GM19193 (cell line): Measurements from ENCODE around the gene HIGD1A.

Experiments
- POLR2A ChIP-seq: IDR thresholded peaks from 4 replicates; pipeline ENCODE4 v1.6.1; 2011; ENCODE audit not compliant: insufficient read depth, insufficient read length; ENCODE audit errors: extremely low read depth

Gene HIGD1A

DNA sequence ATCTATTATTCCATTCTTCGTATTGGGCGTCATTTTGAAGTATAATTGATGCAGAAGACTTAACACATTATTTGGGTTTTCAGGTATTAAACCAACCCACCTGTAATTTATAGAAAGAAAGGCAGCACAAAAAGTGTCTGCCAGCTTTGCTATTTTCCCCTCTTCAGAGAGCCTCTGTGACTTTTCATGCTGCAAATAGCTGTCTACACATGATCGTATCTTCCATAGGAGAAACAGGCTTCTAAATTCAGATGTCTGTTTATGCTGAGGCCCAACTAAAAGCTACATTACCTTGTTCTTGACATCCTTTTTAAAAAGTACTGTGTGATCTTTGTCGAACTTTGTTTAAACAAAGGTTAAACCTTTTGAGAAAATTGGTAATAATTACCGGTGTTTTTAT lies 10.0 kb upstream of the HIGD1A start:
- no peak for TF ChIP-seq POLR2A

- TF ChIP-seq POLR2A = no peak
Observed at GRCh38 chr3:42809202-42809601, 4.9 kb upstream of the HIGD1A start, which contains the start of gene ACKR2. Gene ACKR2 (plus strand): TSS chr3:42809445. CDS start chr3:42864503, 55,058 bp downstream.

- TF ChIP-seq POLR2A = no peak
Observed at GRCh38 chr3:42807929-42808328, 3.6 kb upstream of the HIGD1A start.

- TF ChIP-seq POLR2A = no peak
Observed at GRCh38 chr3:42805141-42805821, 991 bp upstream of the HIGD1A start.

DNA sequence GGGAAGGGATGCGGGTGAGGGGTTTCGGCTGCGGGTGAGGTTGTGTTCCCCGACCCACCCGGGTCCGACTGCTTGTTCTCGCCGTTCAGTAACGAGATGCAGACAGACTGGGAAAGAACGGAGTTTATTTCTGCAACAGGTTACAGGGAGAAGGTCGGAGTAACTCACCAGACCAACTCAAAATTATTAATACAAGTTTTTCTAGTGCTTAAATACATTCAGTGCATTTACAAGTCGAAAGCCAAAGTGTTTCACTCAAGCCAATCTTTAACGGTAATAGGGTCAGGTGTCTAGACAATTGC lies 492 bp upstream of the HIGD1A start:
- TF ChIP-seq POLR2A = no peak

GRCh38 chr3:42803414-42804105 lies 730 bp downstream of the HIGD1A start:
- no peak for TF ChIP-seq POLR2A

GRCh38 chr3:42802876-42803413 lies 1.3 kb downstream of the HIGD1A start:
- TF ChIP-seq POLR2A = no peak

DNA sequence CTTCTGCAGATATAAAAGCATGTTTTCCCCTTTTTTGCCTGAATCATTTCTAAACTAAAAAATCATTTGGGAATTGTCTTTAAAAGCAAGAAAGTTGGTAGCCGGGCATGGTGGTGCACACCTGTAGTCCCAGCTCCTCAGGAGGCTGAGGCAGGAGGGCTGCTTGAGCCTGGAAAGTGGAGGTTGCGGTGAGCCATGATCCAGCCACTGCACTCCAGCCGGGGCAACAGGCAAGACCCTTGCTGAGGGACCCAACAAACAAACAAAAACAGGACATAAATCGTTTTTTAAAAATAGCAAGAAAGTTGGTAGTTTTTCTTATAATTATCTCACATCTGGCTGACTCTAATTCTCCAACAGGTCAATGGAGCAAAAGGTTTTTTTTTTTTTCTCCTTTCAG lies 2.5 kb downstream of the HIGD1A start:
- no peak for TF ChIP-seq POLR2A

- no peak for TF ChIP-seq POLR2A
Observed at GRCh38 chr3:42801048-42801620, 3.2 kb downstream of the HIGD1A start.

- no peak for TF ChIP-seq POLR2A
Observed at GRCh38 chr3:42800251-42800650, 4.0 kb downstream of the HIGD1A start.

GRCh38 chr3:42799376-42799775 lies 4.9 kb downstream of the HIGD1A start:
- no peak for TF ChIP-seq POLR2A

DNA sequence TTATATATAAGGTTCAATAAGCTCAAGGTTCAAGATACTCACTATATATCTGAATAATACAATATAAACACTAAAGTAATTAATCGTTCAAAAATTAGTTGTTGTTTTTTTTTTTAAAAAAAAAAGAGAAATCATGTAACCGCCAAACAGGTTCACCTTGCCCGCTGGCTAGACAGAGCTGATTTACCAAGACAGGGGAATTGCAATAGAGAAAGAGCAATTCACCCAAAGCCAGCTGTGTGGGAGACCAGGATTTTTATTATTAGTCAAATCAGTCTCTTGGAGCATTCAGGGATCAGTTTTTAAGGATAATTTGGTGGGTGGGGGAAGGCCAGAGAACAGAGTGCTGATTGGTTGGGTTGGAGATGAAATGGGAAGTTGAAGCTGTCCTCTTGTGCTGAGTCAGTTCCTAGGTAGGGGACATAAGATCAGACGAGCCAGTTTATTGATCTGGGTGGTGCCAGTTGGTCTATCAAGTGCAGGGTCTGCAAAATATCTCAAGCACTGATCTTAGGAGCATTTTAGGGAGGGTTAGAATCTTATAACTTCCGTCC lies 7.9 kb downstream of the HIGD1A start:
- no peak for TF ChIP-seq POLR2A

- TF ChIP-seq POLR2A = no peak
Observed at GRCh38 chr3:42795621-42796181, 8.6 kb downstream of the HIGD1A start.

DNA sequence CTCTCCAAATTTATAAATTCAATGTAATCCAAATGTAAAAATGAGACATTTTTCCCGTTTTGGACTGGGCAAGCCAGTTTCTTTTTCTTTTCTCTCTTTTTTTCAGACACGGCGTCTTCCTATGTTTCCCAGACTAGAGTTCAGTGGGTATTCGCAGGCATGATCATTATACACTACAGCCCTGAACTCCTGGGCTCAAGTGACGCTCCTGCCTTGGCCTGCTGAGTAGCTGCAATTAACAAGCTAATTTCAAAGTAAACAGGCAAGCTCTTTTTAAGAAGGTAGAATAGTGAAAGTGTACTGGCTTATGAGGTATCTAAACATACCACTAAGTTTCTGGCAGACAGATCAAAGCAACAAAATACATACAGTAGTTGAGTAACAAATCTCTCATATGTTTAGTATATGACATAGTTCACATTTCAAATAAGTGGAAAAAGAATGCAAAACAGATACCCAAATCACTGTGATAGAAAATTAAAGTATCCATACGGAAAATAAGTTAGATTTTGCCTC lies 13.5 kb downstream of the HIGD1A start:
- no peak for TF ChIP-seq POLR2A

DNA sequence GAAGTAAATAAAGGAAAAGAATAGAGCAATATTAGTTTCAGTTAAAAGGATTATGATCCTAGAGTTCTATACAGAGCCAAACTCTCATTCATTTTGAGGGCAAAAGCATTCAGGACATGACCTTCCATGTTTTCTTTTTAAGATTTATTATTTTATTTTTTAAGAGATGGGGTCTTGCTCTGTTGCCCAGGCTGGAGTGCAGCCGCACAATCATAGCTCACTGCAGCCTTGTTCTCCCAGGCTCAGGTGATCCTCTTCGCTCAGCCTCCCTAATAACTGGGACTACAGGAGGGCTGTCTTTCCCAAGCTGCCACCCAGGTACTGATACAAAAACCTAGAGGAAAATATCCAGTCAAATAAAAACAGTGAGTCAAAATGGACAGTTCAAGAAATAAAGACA lies 17.7 kb downstream of the HIGD1A start:
- TF ChIP-seq POLR2A = no peak

DNA sequence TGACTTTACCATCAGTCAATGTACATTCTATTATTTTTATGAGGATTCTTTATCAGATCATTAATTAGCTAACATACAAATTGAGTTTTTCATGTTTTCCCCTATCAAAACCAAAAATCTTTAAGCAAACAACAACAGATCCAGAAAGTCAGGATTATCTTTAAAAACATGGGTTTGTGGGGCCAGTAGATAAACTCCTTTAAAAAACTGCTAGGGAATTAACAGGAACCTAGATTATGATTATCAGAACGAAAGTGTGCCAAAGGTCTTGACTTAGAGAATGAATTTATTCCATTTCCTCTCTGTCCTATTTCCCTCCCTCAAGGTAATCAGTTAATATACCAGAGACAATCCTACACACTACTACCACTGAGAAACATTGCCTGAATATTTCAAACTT lies 18.1 kb downstream of the HIGD1A start:
- no peak for TF ChIP-seq POLR2A
